Thoracic aorta (tissue), 2 donors: Measurements from ENCODE around the gene RANBP3. TPM values are rescaled to one million over a fixed set of nuclear protein-coding genes. Genes with fewer than 3 reads are reported as not detected.
"Not testable (repeated sequence)": the region's sequence is repeated elsewhere in the genome, so short reads cannot be mapped to it uniquely, and the experiment has no call there.

ENCODE experiments used
- ATAC-seq: fragments of 150-250 bp; one replicate; pipeline ENCODE4 v1.8.0; 2017; ENCODE audit warnings: low read depth; ENCODE audit not compliant: insufficient number of reproducible peaks, low FRiP score
- DNase-seq: peaks from one replicate; pipeline ENCODE4 v3.0.0-alpha.2; 2020; ENCODE audit warnings: low spot score
- H3K27ac ChIP-seq, 2 donors: fragments of 200-600 bp; sonication (generic); 1 replicate in 1 of 2; 2 replicates in 1 of 2; pipeline ENCODE4 v1.5.1; 2016; ENCODE audit warnings: mild to moderate bottlenecking in 2 of 2, moderate library complexity in 2 of 2
- H3K27me3 ChIP-seq: fragments of 200-600 bp; sonication (generic); replicated peaks from 2 replicates; pipeline ENCODE4 v1.6.0; 2016; ENCODE audit warnings: mild to moderate bottlenecking; ENCODE audit not compliant: insufficient read depth
- H3K36me3 ChIP-seq: fragments of 200-600 bp; sonication (generic); one replicate; pipeline ENCODE4 v1.5.1; 2016
- H3K4me1 ChIP-seq, 2 donors: fragments of 200-600 bp; sonication (generic); 1 replicate in 1 of 2; 2 replicates in 1 of 2; pipeline versions ENCODE4 v1.5.1 to v1.6.0; 2016; ENCODE audit warnings: low read depth in 2 of 2, mild to moderate bottlenecking in 1 of 2; ENCODE audit not compliant: control insufficient read depth in 1 of 2
- H3K4me3 ChIP-seq: fragments of 200-600 bp; sonication (generic); 2 replicates; pipeline ENCODE4 v1.5.1; 2016; ENCODE audit warnings: mild to moderate bottlenecking
- H3K9me3 ChIP-seq: fragments of 200-600 bp; sonication (generic); 2 replicates; pipeline ENCODE4 v1.5.1; 2016
- CTCF ChIP-seq: fragments of 200-600 bp; sonication (generic); IDR thresholded peaks from one replicate; pipeline ENCODE4 v1.5.1; 2019; ENCODE audit warnings: antibody characterized with exemption
- total RNA-seq, 2 donors: library from RNA; depleted of rRNA; stranded (reverse); fragments of >200 nt; gene quantifications; one replicate each; pipeline versions ENCODE4 v1.1.0 to v1.2.3, GENCODE V29; 2016

The RANBP3 gene
- total RNA-seq, 2 donors from 2014 or later: 51.4 to 101 TPM

GRCh38 chr19:5961969-5962945 is 15.7 kb downstream of the RANBP3 start:
- Histone ChIP-seq H3K4me3 (peak overlapping the region; percentile 32), H3K27me3 (no peaks in the 10 kb centered on the region), H3K27ac (no peak overlapping the region), H3K36me3 (no peaks in the 10 kb centered on the region), H3K9me3 (no peaks in the 10 kb centered on the region), H3K4me1 (peaks cover 22 to 56% of the 10 kb centered on the region in 2 donors)
- no peak for ATAC-seq
- no peak for DNase-seq
- no peak for TF ChIP-seq CTCF

GRCh38 chr19:5961641-5961968 is 16.3 kb downstream of the RANBP3 start:
- not testable (repeated sequence) for H3K27me3 ChIP-seq, H3K36me3 ChIP-seq, ATAC-seq, H3K9me3 ChIP-seq, H3K27ac ChIP-seq, DNase-seq
- Histone ChIP-seq H3K4me1 (peaks cover 22 to 54% of the 10 kb centered on the region in 2 donors), H3K4me3 (peak overlapping the region; percentile 32)

GRCh38 chr19:5960005-5961001 is 17.6 kb downstream of the RANBP3 start:
- no peak for ATAC-seq
- H3K4me3 ChIP-seq: no peak overlapping the region
- no peaks in the 10 kb centered on the region for H3K36me3 ChIP-seq
- no peaks in the 10 kb centered on the region for H3K27me3 ChIP-seq
- DNase-seq: no peak
- no peak for TF ChIP-seq CTCF
- no peaks in the 10 kb centered on the region for H3K9me3 ChIP-seq
- peak overlapping the region in 1 of 2 donors; percentile 31 for H3K27ac ChIP-seq
- peaks cover 28 to 56% of the 10 kb centered on the region in 2 donors for H3K4me1 ChIP-seq

- Histone ChIP-seq H3K27ac (no peak overlapping the region), H3K9me3 (no peaks in the 10 kb centered on the region), H3K4me3 (no peak overlapping the region), H3K27me3 (no peaks in the 10 kb centered on the region), H3K36me3 (no peaks in the 10 kb centered on the region), H3K4me1 (peaks cover 33 to 62% of the 10 kb centered on the region in 2 donors)
- DNase-seq (no peak), ATAC-seq (no peak)
- no peak for TF ChIP-seq CTCF
These were observed 18.5 kb downstream of the RANBP3 start for GRCh38 chr19:5959260-5960004.

- Histone ChIP-seq H3K4me3 (no peak overlapping the region), H3K4me1 (peaks cover 39 to 68% of the 10 kb centered on the region in 2 donors), H3K27ac (no peak overlapping the region), H3K9me3 (no peaks in the 10 kb centered on the region), H3K36me3 (no peaks in the 10 kb centered on the region), H3K27me3 (no peaks in the 10 kb centered on the region)
- ATAC-seq (no peak), DNase-seq (no peak)
- no peak for TF ChIP-seq CTCF
These were observed 19.2 kb downstream of the RANBP3 start for GRCh38 chr19:5958851-5959122.
